GM21737 (cell line): ENCODE results near the gene GPC6.

Experiments
- ATAC-seq: cut with Tn5 transposase; IDR thresholded peaks from one replicate; pipeline ENCODE4 v1.9.1; 2021; ENCODE audit warnings: mild to moderate bottlenecking, moderate library complexity; ENCODE audit not compliant: unreplicated experiment

The GPC6 gene

DNA sequence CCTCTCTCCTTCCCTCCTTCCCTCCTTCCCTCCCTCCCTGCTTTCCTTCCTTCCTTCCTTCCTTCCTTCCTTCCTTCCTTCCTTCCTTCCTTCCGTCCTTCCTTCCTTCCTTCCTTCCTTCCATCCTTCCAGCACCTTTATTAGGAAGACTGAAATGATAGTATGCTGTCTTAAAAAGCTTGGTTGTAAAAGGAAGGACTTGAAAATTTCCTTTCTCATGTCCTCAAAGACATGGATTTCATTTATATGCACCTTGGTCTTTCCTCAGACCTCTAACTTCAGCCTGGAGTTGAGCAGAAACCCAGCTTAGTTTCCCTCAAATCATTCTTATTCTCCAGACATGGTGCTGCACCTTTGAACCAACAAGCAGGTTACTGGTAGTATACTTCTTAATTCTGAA lies 141.7 kb downstream of the GPC6 start:
- ATAC-seq = no peak

GRCh38 chr13:93368718-93369117 lies 142.1 kb downstream of the GPC6 start:
- no peak for ATAC-seq

- no peak for ATAC-seq
Measured at GRCh38 chr13:93372856-93373255, 146.2 kb downstream of the GPC6 start.

- no peak for ATAC-seq
Measured at GRCh38 chr13:93375491-93375890, 148.9 kb downstream of the GPC6 start.

DNA sequence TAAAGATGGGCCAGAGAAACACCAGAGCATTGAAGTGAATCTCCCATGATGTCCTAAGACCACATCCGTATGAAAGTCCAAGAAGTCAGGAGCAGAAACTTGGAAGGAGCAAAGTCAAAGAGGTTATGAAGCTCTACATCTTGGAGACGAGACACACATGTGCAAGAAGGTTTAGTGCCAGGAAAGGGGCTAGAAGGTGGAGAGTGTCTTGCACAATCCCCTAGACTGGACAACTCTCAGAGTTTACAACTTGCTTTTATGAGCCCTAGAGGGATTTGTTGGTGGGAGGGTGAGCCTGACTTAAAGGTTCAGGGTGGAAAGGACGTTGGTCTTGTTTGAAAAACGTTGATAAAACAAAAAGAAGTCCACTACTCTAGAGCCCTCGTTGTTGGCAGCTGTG lies 150.6 kb downstream of the GPC6 start:
- ATAC-seq = no peak

DNA sequence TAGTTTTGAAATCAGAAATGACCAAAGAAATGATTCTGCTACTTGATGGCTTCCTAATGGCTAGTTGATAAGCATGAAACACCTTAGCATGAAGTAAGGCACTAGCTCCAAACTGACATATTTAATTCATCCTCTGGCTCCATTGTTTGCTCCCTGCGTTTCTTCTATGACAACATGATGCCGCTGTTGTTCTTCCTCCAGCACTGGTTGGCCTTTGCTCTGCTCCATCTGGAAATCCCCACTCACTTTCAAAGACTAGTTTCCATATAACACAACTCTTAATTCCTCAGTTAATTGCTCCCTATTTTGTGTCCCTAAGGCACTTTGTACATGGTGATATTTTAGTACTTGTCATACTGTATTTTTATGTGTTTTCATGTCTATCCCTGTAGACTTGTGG lies 151.6 kb downstream of the GPC6 start:
- ATAC-seq = no peak

GRCh38 chr13:93386116-93386515 lies 159.5 kb downstream of the GPC6 start:
- no peak for ATAC-seq

DNA sequence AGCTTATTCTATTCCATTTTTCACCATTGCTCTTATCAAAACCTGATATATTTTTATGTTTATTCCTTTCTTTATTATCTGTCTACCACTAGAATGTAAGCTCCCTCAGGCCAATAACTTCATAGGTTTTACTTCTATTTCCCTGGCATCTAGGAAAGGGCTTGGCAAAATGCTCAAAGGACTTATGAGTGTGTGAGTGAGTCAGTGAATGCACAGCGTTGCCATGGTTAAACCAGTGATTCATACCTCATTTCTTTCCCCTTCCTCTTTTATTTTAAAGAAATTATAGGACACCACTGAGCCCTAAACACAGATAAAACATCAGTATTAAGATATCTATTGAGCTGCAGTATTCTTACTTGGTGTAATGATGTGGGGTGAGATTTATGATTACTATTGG lies 162.1 kb downstream of the GPC6 start:
- ATAC-seq = no peak

DNA sequence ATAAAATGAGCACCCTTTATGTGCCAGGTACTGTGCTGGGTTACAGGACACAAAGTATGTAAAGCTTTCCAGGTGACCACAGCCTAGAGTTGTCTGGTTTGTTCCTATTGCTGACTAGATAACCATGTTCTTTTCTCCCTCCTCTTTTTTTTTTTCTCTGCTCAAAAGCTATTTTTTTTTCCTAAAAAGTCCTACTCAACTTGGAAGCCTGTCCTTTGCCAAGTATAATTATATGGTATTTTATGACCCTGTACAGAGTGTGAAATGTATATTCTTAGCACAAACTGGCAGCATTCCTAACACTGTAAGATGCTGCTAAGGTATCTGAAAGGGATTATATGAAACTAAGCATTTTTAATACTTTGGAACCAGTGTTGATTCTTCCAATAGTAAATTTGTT lies 171.0 kb downstream of the GPC6 start:
- ATAC-seq = no peak

DNA sequence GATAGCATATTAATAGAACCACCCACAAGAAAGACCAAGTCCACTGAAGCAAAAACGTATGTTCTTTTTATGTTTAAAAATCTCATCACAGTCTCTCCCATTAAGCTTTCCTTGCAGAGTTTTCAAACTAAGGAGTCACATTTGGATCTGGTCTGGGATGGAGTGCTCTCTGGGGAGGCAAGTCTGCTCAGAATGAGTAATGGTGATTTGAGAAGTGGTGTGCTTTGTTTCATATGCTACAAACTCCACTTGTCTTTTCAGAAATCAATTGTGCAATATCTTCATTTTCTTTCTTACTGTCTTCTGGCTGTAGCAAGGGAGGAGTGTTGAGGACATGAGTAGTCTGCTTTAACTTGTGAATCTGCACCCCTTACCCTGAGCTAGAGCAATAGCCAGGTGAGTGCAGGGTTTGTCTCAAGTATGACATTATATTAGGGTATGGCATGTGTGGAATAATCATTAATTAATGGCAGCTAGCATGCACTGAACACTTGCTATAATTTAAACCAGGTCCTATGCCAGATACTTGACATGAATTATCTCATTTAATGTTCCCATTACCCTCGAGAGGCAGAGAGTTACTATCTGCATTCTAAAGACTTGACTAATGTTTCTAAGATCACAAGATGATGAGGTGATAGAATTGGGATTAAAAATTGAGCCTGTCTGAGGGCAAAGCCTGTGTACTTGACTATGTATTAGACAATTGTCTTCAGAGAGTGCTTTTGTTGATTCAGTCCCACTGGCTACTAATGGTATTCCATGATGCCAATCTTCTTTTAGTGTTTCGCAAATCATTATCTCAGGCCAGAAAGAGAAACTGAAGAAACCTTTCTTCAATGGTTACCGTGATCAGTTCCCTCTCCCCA lies 171.8 kb downstream of the GPC6 start:
- no peak for ATAC-seq

DNA sequence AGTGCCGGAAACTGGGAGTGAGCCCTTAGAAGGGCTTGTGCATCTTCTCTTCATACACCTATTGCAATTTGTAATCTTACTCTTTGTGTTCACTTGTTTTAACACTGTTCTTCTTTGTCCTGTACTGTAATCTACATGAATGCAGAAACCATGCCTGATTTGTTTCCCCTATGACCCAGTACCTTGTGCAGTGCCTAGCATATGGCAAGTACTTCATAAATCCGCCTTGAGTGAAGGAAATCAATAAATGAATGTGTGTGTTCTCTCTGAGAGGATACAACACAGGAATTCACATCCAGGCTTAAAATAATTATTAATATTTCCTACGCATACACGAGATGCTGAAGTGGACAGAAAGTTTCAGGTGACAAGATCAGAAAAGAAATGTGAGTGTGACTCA lies 172.6 kb downstream of the GPC6 start:
- ATAC-seq = no peak

DNA sequence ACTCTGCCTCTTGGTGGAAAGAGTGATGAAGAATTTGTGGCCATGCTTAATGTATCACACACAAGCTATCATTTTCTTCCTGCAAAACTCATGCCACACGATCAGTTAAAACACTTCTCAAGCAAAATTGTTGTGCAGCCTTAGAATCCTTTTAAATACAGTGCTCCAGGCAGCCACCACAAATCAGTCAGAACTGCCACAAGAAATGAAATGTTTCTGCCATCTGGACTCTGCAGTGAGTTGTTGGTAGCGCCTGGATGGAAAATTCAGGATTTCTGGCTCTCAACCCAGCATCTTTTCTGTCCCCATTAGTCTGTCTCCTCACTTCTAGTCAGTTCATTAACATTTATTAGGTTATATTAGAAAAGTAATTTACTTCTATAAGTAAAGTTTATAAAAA lies 179.5 kb downstream of the GPC6 start:
- no peak for ATAC-seq

GRCh38 chr13:93407551-93407950 lies 180.9 kb downstream of the GPC6 start:
- ATAC-seq = no peak

- ATAC-seq = no peak
Measured at GRCh38 chr13:93409001-93409400, 182.4 kb downstream of the GPC6 start.

DNA sequence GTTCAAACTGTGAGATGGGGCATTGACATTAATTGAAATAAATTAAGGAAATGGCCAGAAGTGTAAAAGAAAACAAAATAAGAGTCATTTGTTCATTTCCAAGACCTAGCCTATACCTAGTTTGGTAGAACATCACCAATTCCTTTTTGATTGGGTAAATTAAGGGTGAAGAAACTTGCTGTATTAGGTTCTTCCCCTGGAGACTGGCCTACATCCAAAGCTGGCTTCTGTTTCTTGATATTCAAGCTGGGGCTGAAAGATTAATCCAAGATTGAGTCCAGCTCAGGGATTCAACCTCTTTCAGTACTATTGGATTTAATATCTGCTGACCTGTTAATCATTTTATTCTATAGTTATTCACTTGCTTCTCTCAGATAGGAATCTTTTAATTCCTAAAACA lies 183.2 kb downstream of the GPC6 start:
- no peak for ATAC-seq

- no peak for ATAC-seq
Measured at GRCh38 chr13:93411186-93411680, 184.6 kb downstream of the GPC6 start.

DNA sequence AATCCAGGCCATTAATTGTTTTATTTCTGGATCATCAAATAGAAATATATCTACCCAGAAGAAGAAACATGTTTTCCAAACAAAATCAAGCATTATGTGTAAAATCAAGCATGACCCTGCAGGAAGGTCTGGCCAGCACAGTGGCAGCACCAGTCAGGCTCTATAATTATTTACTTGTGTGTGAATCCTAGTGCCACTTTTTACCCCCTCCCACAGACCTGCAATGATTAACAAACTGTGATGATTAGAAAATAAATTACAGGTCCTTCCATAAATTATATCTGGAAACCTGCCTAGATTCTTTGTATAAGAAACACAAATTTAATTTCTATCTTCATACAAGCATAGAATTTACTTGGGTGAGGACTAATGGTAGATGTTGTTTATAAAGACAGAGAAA lies 186.1 kb downstream of the GPC6 start:
- no peak for ATAC-seq

GRCh38 chr13:93413972-93414717 lies 187.5 kb downstream of the GPC6 start:
- no peak for ATAC-seq

GRCh38 chr13:93416736-93417355 lies 190.2 kb downstream of the GPC6 start:
- ATAC-seq = no peak

DNA sequence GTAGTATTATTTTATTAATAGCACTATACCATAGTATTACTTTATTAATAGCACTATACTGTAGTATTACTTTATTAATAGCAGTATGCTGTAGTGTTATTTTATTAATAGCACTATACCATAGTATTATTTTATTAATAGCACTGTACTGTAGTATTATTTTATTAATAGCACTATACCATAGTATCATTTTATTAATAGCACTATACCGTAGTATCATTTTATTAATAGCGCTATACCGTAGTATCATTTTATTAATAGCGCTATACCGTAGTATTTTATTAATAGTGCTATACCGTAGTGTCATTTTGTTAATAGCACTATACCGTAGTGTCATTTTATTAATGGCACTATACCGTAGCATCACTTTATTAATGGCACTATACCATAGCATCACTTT lies 191.8 kb downstream of the GPC6 start:
- ATAC-seq = no peak

DNA sequence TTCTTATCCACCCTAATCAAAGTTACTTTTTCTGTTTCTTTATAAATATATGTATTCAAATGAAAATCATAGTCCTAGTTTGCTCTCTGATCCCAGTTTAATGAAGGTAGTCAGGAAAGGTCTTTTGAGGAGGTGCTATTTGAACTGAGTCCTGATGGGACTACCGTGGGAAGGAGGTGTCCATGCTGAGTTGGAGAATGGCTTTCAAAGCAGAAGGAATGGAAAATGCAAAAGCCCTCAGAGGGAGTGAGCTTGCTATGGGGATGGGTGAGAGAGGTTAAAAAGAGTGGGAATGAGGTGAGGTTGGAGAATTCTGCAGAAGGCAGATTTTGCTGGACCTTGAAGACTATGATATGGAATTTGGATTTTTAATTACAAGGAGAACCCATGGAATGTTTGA lies 193.6 kb downstream of the GPC6 start:
- no peak for ATAC-seq

GRCh38 chr13:93420887-93421286 lies 194.3 kb downstream of the GPC6 start:
- ATAC-seq = no peak
